Spinal cord (tissue), 10 donors: Measurements from ENCODE around the gene ZNF618. TPM values are rescaled to one million over a fixed set of nuclear protein-coding genes. Genes with fewer than 3 reads are reported as not detected.

Source experiments
- DNase-seq, 6 donors: peaks; one replicate each; pipeline versions ENCODE4 v3.0.0 to v3.0.0-alpha.2; 2013 to 2015; ENCODE audit warnings: low spot score in 6 of 6, low read depth in 4 of 6
- H3K27ac ChIP-seq: one replicate; pipeline ENCODE4 v1.5.1; 2013; ENCODE audit warnings: low read depth, low read length, control low read depth
- H3K27me3 ChIP-seq: one replicate; pipeline ENCODE4 v1.6.1; 2013; ENCODE audit warnings: low read length; ENCODE audit not compliant: control insufficient read depth, insufficient read depth
- H3K36me3 ChIP-seq: one replicate; pipeline ENCODE4 v1.6.1; 2013; ENCODE audit warnings: low read length; ENCODE audit not compliant: control insufficient read depth, insufficient read depth
- H3K4me1 ChIP-seq: one replicate; pipeline ENCODE4 v1.6.1; 2013; ENCODE audit warnings: low read length; ENCODE audit not compliant: control insufficient read depth, insufficient read depth
- H3K4me3 ChIP-seq: one replicate; pipeline ENCODE4 v1.5.1; 2013; ENCODE audit warnings: low read depth, low read length, control low read depth
- H3K9me3 ChIP-seq: one replicate; pipeline ENCODE4 v1.6.1; 2013; ENCODE audit warnings: low read length; ENCODE audit not compliant: control insufficient read depth, insufficient read depth
- WGBS: methylation state at CpG from one replicate; pipeline ENCODE4 v1.1.5; 2013; ENCODE audit warnings: missing lambda C conversion rate; ENCODE audit not compliant: insufficient coverage; 5-methylcytosine and 5-hydroxymethylcytosine counted together
- polyA plus RNA-seq, 2 donors: library from polyadenylated mRNA; unstranded; fragments of 120-200 nt; gene quantifications; one replicate each; pipeline ENCODE4 v1.2.1, GENCODE V29; 2013; ENCODE audit not compliant: insufficient read length in 2 of 2
- total RNA-seq, 2 donors: library from RNA; depleted of rRNA in 1 of 2; stranded (reverse); fragments of 120-200 nt in 1 of 2; fragments of >200 nt in 1 of 2; gene quantifications; one replicate each; pipeline versions ENCODE4 v1.2.3 to v1.2.4, GENCODE V29; 2013 to 2014
- donor health status: healthy.

ZNF618 gene
- total and polyA plus RNA-seq, 4 donors = 7.7 to 17.0 (median 15.4) TPM

- H3K27me3 ChIP-seq = peaks cover 5% of the 10 kb centered on the region
- 100% methylated on average over 1 of the region's 4 CpGs for WGBS
Observed at GRCh38 chr9:114092336-114092735, 216.2 kb downstream of the ZNF618 start.

GRCh38 chr9:114093031-114093471, 216.9 kb downstream of the ZNF618 start:
- WGBS = 70% methylated on average over 3 of the region's 4 CpGs
- no peak for DNase-seq
- Histone ChIP-seq H3K27ac (no peak overlapping the region), H3K36me3 (peaks cover 10% of the 10 kb centered on the region), H3K27me3 (peaks cover 10% of the 10 kb centered on the region), H3K4me1 (peaks cover 11% of the 10 kb centered on the region), H3K4me3 (no peak overlapping the region), H3K9me3 (no peaks in the 10 kb centered on the region)

More at GRCh38 chr9:114092336-114092735, 216.2 kb downstream of the ZNF618 start:
- Histone ChIP-seq H3K4me3 (no peak overlapping the region), H3K4me1 (peaks cover 4% of the 10 kb centered on the region), H3K27ac (no peak overlapping the region), H3K36me3 (peaks cover 10% of the 10 kb centered on the region), H3K9me3 (no peaks in the 10 kb centered on the region)
- DNase-seq = no peak

- 91% methylated on average over 8 of the region's 9 CpGs for WGBS
- Histone ChIP-seq H3K9me3 (no peaks in the 10 kb centered on the region), H3K27ac (no peak overlapping the region), H3K36me3 (peaks cover 10% of the 10 kb centered on the region), H3K4me3 (no peak overlapping the region), H3K27me3 (peaks cover 13% of the 10 kb centered on the region), H3K4me1 (peaks cover 18% of the 10 kb centered on the region)
- no peak for DNase-seq
Observed at GRCh38 chr9:114093761-114094505, 217.8 kb downstream of the ZNF618 start.

GRCh38 chr9:114094971-114095370, 218.9 kb downstream of the ZNF618 start:
- 90% methylated on average over 11 of the region's 12 CpGs for WGBS
- peaks cover 17% of the 10 kb centered on the region for H3K27me3 ChIP-seq
- no peak overlapping the region for H3K4me3 ChIP-seq
- peaks cover 10% of the 10 kb centered on the region for H3K36me3 ChIP-seq
- H3K27ac ChIP-seq = no peak overlapping the region
- H3K4me1 ChIP-seq = peaks cover 23% of the 10 kb centered on the region
- H3K9me3 ChIP-seq = no peaks in the 10 kb centered on the region
- DNase-seq = no peak

GRCh38 chr9:114096041-114096511, 220.0 kb downstream of the ZNF618 start:
- Histone ChIP-seq H3K9me3 (no peaks in the 10 kb centered on the region), H3K4me1 (peaks cover 23% of the 10 kb centered on the region), H3K27me3 (peaks cover 17% of the 10 kb centered on the region), H3K36me3 (peaks cover 10% of the 10 kb centered on the region), H3K4me3 (no peak overlapping the region), H3K27ac (no peak overlapping the region)
- WGBS = 72% methylated on average over 9 of the region's 9 CpGs
- no peak for DNase-seq

- Histone ChIP-seq H3K27me3 (peaks cover 17% of the 10 kb centered on the region), H3K4me3 (no peak overlapping the region), H3K9me3 (no peaks in the 10 kb centered on the region), H3K4me1 (peaks cover 23% of the 10 kb centered on the region), H3K27ac (no peak overlapping the region), H3K36me3 (peaks cover 10% of the 10 kb centered on the region)
- DNase-seq = no peak
- WGBS = 37% methylated on average over 3 of the region's 14 CpGs
Observed at GRCh38 chr9:114096866-114097612, 220.9 kb downstream of the ZNF618 start.

GRCh38 chr9:114097613-114098020, 221.5 kb downstream of the ZNF618 start:
- Histone ChIP-seq H3K4me3 (no peak overlapping the region), H3K4me1 (peaks cover 23% of the 10 kb centered on the region), H3K36me3 (peaks cover 10% of the 10 kb centered on the region), H3K9me3 (no peaks in the 10 kb centered on the region), H3K27ac (no peak overlapping the region), H3K27me3 (peaks cover 17% of the 10 kb centered on the region)
- peak in 2 of 6 donors; percentile 45 to 50 for DNase-seq
- WGBS = 20% methylated on average over 18 of the region's 18 CpGs

GRCh38 chr9:114098021-114098935, 222.2 kb downstream of the ZNF618 start:
- peak in 2 of 6 donors; percentile 46 to 66 for DNase-seq
- H3K27ac ChIP-seq = no peak overlapping the region
- WGBS = under 1% methylated on average over 56 of the region's 77 CpGs
- H3K9me3 ChIP-seq = no peaks in the 10 kb centered on the region
- peaks cover 6% of the 10 kb centered on the region for H3K36me3 ChIP-seq
- peaks cover 17% of the 10 kb centered on the region for H3K27me3 ChIP-seq
- peaks cover 23% of the 10 kb centered on the region for H3K4me1 ChIP-seq
- no peak overlapping the region for H3K4me3 ChIP-seq
